Ascending aorta (tissue), 2 donors: ENCODE results near the gene P2RX7. TPM values are rescaled to one million over a fixed set of nuclear protein-coding genes. Genes with fewer than 3 reads are reported as not detected.

Experiments used
- DNase-seq, 2 donors: peaks; one replicate each; pipeline ENCODE4 v3.0.0-alpha.2; 2019; ENCODE audit warnings: low spot score in 2 of 2
- H3K27ac ChIP-seq, 2 donors: fragments of 200-600 bp; sonication (generic); one replicate each; pipeline ENCODE4 v1.5.1; 2016 to 2017; ENCODE audit warnings: mild to moderate bottlenecking in 1 of 2
- H3K27me3 ChIP-seq: fragments of 200-600 bp; sonication (generic); one replicate; pipeline ENCODE4 v1.5.1; 2017
- H3K36me3 ChIP-seq, 2 donors: fragments of 200-600 bp; sonication (generic); one replicate each; pipeline ENCODE4 v1.5.1; 2016
- H3K4me1 ChIP-seq, 2 donors: fragments of 200-600 bp; sonication (generic); one replicate each; pipeline ENCODE4 v1.5.1; 2016 to 2017; ENCODE audit warnings: mild to moderate bottlenecking in 1 of 2
- H3K4me3 ChIP-seq, 2 donors: fragments of 200-600 bp; sonication (generic); one replicate each; pipeline ENCODE4 v1.5.1; 2016 to 2017; ENCODE audit warnings: mild to moderate bottlenecking in 1 of 2
- H3K9me3 ChIP-seq, 2 donors: fragments of 200-600 bp; sonication (generic); one replicate each; pipeline ENCODE4 v1.5.1; 2016
- CTCF ChIP-seq, 3 experiments: fragments of 200-600 bp in 2 of 3; fragments of 450-650 bp in 1 of 3; sonication (generic) in 2 of 3; IDR thresholded peaks; one replicate each; pipeline ENCODE4 v1.5.1; 2016 to 2019; ENCODE audit warnings: antibody characterized with exemption in 3 of 3, mild to moderate bottlenecking in 1 of 3, moderate library complexity in 1 of 3
- intact Hi-C: fragments of 100-400 bp; cut with DNase I; formaldehyde crosslinking; loops from one replicate; pipeline ENCODE4 v1.15.1; 2023
- total RNA-seq: library from RNA; depleted of rRNA; stranded (reverse); fragments of >200 nt; gene quantifications from one replicate; pipeline ENCODE4 v1.1.0, GENCODE V29; 2016

Gene P2RX7
- total RNA-seq, 1 donor from 2014 or later = 1.1 TPM

DNA sequence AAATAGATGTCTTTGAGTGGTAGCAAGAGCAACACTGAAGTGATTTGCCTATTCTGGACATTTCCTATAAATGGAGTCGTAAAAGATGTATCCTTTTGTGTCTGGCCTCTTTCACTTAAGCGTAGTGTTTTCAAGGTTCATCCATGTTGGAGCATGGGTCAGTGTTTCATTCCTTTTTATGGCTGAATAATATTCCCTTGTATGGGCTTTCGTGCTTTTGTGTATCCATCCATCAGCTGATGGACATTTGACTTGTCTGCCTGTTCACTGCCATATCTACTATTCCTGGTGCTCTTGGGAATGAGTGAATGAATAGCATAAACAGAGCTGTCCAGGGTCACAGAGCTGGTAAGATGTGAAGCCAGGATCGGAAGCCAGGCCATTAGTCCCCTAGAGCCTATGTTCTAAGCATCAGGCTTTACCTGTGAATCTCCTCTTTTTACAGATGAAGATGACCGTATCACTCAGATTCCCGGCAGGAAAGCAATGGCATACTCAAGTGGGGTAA lies 1.8 kb upstream of the P2RX7 start:
- Histone ChIP-seq H3K27ac (no peak overlapping the region), H3K27me3 (no peaks in the 10 kb centered on the region), H3K36me3 (no peaks in the 10 kb centered on the region), H3K9me3 (no peaks in the 10 kb centered on the region), H3K4me1 (no peaks in the 10 kb centered on the region), H3K4me3 (no peak overlapping the region)
- TF ChIP-seq CTCF (IDR thresholded peaks at IDR 0.05) = no peak
- intact Hi-C loops = no loop called here
- DNase-seq = no peak

GRCh38 chr12:121131941-121132341 lies 735 bp upstream of the P2RX7 start:
- TF ChIP-seq CTCF (IDR thresholded peaks at IDR 0.05) = no peak
- Histone ChIP-seq H3K27me3 (no peaks in the 10 kb centered on the region), H3K36me3 (no peaks in the 10 kb centered on the region), H3K4me1 (no peaks in the 10 kb centered on the region), H3K9me3 (no peaks in the 10 kb centered on the region), H3K4me3 (peak overlapping the region in 1 of 2 donors; percentile 63), H3K27ac (peak overlapping the region in 1 of 2 donors; percentile 3)
- DNase-seq = no peak
- intact Hi-C loops = no loop called here

- H3K36me3 ChIP-seq = no peaks in the 10 kb centered on the region
- peak overlapping the region in 1 of 2 donors; percentile 35 for H3K27ac ChIP-seq
- intact Hi-C loops = no loop called here
- H3K4me3 ChIP-seq = no peak overlapping the region
- no peak for DNase-seq
- H3K9me3 ChIP-seq = no peaks in the 10 kb centered on the region
- no peak for TF ChIP-seq CTCF (IDR thresholded peaks at IDR 0.05)
- no peaks in the 10 kb centered on the region for H3K27me3 ChIP-seq
- H3K4me1 ChIP-seq = no peaks in the 10 kb centered on the region
These were observed 1.2 kb downstream of the P2RX7 start for GRCh38 chr12:121133838-121134237.

GRCh38 chr12:121135320-121135719 lies 2.6 kb downstream of the P2RX7 start:
- no peaks in the 10 kb centered on the region for H3K36me3 ChIP-seq
- TF ChIP-seq CTCF (IDR thresholded peaks at IDR 0.05) = no peak
- intact Hi-C loops = no loop called here
- H3K9me3 ChIP-seq = no peaks in the 10 kb centered on the region
- H3K4me1 ChIP-seq = no peaks in the 10 kb centered on the region
- H3K4me3 ChIP-seq = no peak overlapping the region
- no peak overlapping the region for H3K27ac ChIP-seq
- DNase-seq = no peak
- H3K27me3 ChIP-seq = no peaks in the 10 kb centered on the region

GRCh38 chr12:121137512-121137911 lies 4.8 kb downstream of the P2RX7 start:
- H3K4me3 ChIP-seq = no peak overlapping the region
- no peaks in the 10 kb centered on the region for H3K4me1 ChIP-seq
- DNase-seq = no peak
- intact Hi-C loops = no loop called here
- TF ChIP-seq CTCF (IDR thresholded peaks at IDR 0.05) = no peak
- no peaks in the 10 kb centered on the region for H3K36me3 ChIP-seq
- no peaks in the 10 kb centered on the region for H3K27me3 ChIP-seq
- H3K27ac ChIP-seq = no peak overlapping the region
- H3K9me3 ChIP-seq = no peaks in the 10 kb centered on the region

GRCh38 chr12:121138284-121138683 lies 5.6 kb downstream of the P2RX7 start:
- H3K27ac ChIP-seq = no peak overlapping the region
- no peaks in the 10 kb centered on the region for H3K4me1 ChIP-seq
- no peak overlapping the region for H3K4me3 ChIP-seq
- intact Hi-C loops = no loop called here
- DNase-seq = no peak
- no peaks in the 10 kb centered on the region for H3K9me3 ChIP-seq
- H3K36me3 ChIP-seq = no peaks in the 10 kb centered on the region
- no peak for TF ChIP-seq CTCF (IDR thresholded peaks at IDR 0.05)
- H3K27me3 ChIP-seq = no peaks in the 10 kb centered on the region
